ENCODE data around the gene ADAM17.
A peak's percentile ranks its signal among the peaks of the same experiment; 100 is the strongest.
"Not testable (repeated sequence)": the region's sequence is repeated elsewhere in the genome, so short reads cannot be mapped to it uniquely, and the experiment has no call there.

Gene ADAM17

DNA sequence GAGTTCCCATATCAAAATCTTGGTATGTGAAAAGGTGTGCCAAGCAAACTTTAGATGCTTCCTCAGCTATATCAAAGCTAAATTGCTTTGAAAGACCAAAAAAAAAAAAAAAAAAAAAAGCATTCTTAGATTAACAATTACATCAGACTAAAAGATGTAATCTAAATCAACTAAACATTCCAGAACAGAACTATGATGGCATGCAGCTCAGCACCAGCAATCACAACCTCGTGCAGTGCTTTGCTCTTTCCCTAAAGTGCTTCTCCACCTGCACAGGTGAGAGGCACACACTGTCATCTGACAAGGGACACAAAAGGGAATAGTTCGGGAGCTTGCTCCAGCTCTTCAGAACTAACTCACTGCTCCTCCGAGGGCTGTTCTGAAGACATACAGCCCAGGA, 37.5 kb downstream of the ADAM17 start:
- no peak for DNase-seq

- no peak for DNase-seq
These were observed 38.4 kb downstream of the ADAM17 start for GRCh38 chr2:9517118-9517782.

GRCh38 chr2:9513946-9514345, 41.7 kb downstream of the ADAM17 start:
- not testable (repeated sequence) for DNase-seq

DNA sequence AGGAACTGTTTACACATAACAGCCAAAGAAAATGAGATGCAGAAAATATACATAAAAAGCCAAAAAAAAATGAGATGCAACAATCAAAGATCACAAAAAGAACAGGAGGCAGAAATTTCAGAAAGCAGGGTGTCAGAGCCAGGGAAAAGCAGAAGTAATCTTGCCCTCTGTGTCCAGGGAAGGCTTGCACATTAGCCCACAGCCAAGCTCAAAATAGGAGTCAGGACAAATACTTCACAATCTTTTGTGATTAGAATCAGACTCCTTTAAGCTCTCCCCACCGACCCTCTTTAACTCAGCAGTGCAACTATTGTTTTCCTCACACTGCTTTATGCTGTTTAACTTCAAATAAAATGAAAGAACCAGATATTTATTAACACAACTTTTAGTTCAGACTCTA, 46.7 kb downstream of the ADAM17 start:
- DNase-seq: no peak

DNA sequence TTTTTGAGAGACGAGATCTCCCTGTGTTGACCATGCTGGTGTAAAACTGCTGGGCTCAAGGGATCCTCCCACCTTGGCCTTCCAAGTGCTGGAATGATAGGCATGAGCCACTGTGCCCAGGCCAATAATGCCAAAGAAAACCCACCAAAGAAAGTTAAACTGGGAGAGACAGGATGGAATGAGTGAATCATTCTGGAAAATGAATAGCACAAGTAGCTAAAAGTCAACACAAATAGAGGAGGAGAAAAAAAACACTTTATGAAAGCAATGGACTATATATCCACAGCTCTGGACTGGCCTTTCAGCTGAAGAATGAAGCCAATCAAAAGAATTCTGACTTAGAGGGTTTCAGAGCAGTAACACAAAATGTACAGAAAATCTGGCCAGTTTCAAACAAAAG, 57.4 kb downstream of the ADAM17 start:
- DNase-seq: no peak

DNA sequence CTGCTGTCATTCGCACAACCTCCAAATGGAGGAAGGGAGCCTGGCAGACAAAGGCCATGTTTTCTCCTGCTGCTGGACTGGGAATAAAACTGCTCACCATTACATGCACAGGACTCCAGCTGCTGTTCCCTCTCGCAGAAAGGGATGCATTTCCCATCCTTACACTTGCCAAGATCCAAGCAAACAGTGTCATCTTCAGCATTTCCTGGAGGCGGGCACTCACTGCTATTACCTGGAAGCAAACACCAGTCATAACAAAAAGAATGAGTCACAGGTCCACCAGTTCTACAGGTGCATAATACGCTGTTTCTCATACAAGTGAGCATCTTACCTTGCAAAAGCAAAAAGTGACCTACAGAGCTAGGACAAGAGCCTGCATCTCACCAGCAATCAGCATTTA, 58.6 kb downstream of the ADAM17 start:
- no peak for DNase-seq

- DNase-seq: no peak
These were observed 61.5 kb downstream of the ADAM17 start for GRCh38 chr2:9494081-9494480.

GRCh38 chr2:9493478-9493877, 62.2 kb downstream of the ADAM17 start:
- DNase-seq: no peak

GRCh38 chr2:9492927-9493326, 62.7 kb downstream of the ADAM17 start:
- DNase-seq: no peak

GRCh38 chr2:9490789-9491188, 64.8 kb downstream of the ADAM17 start:
- no peak for DNase-seq

DNA sequence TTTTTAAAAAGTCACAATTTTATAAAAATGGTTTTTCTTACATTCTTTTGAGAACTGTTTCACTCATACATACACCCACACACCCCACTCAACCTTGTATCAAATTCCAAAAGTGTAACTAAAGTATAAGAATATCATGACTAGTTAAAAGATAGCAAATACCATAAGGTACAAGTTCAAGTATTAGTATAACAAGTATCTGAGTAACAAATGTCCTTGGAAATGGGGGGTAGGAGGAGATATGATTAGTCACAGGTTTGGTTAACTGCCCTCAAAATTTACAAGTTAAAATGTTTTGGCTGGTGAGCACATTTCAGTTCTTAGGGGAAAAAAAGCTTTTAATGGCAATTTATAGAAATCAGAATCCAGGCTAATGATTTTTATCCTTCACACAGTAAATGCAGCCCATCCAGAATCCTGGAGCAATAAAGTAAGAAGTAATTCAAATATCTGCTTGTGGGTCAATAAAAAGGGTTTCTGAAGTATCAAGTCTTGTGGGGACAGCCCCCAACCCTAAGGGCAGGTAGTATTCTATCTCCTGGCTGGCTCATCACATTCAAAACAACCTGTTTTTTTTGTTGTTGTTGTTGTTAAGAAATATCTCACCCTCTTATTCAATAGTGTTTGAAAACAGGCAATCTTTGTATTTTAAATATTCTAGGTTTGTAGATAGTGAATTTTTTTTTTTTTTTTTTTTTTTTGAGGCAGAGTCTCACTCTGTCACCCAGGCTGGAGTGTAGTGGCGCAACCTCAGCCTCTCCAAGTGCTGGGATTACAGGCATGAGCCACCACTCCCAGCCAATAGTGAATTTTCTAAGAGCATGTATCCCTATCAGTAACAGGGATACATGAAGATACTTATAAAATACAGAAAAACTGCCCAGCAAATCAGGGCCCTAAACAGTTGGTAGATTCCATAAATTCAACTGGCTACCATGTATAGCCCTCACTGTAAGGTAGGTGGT, 66.8 kb downstream of the ADAM17 start:
- no peak for DNase-seq

- no peak for DNase-seq
These were observed 71.1 kb downstream of the ADAM17 start for GRCh38 chr2:9484533-9484932.

GRCh38 chr2:9483107-9483506, 72.5 kb downstream of the ADAM17 start:
- DNase-seq: no peak

DNA sequence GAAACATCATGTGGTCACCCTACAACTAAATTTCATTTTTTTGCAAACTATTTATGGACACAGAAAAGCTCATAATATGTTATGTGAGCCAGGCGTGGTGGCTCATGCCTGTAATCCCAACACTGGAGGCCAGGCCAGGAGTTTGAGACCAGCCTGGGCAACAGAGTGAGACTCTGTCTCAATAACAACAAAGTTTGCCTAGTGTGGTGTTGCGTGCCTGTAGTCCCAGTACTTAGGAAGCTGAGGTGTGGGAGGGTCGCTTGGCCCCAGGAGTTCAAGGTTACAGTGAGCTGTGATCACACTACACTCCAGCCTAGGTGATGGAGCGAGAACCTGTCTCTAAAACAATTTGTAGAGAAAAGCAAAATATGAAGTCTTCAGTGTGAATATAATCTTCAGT, 75.5 kb downstream of the ADAM17 start:
- no peak for DNase-seq

- DNase-seq: no peak
These were observed 77.1 kb downstream of the ADAM17 start for GRCh38 chr2:9478526-9478925.

DNA sequence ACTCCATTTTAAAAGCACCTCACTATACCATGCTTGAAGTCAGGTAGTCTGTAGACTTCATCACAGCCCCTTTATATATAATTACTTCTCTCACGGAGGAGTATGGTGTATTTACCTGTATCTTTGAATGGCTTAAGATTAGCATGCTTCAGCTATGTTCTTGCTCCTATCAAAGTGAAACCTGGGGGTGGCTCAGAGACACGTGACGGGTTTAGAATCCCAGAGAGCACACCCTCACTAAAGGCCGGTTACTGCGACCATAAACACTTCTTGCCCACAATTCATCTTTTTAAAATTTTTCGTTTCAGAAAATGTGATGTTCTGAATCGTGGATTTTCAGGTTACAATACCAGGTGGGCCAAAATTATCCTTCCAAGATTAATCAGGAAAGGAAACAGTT, 77.7 kb downstream of the ADAM17 start:
- DNase-seq: no peak

- peak; percentile 68 to 72 for DNase-seq
These were observed 81.1 kb downstream of the ADAM17 start, which contains the start of gene IAH1 for GRCh38 chr2:9474361-9475057. TSS of gene IAH1 (plus strand) at chr2:9474551. CDS start at chr2:9474567, 16 bp downstream.

- peak; percentile 64 to 68 for DNase-seq
These were observed 81.7 kb downstream of the ADAM17 start for GRCh38 chr2:9473985-9474360.

GRCh38 chr2:9473308-9473984, 82.2 kb downstream of the ADAM17 start:
- peak in 1 of 2 experiments; percentile 44 for DNase-seq

GRCh38 chr2:9472511-9472910, 83.1 kb downstream of the ADAM17 start:
- no peak for DNase-seq

GRCh38 chr2:9471206-9471605, 84.4 kb downstream of the ADAM17 start:
- DNase-seq: no peak

GRCh38 chr2:9467687-9468086, 87.9 kb downstream of the ADAM17 start:
- DNase-seq: no peak

GRCh38 chr2:9466147-9466683, 89.4 kb downstream of the ADAM17 start:
- no peak for DNase-seq

Data from activated CD4-positive, alpha-beta T cell treated with anti-CD3 and anti-CD28 coated beads, Interleukin-2, amount 50 U/mL, for 48 hours (primary cell).